GM12872 (cell line): ENCODE results near the gene RNASE1.

Source experiments
- CTCF ChIP-seq: IDR thresholded peaks from 3 replicates; pipeline ENCODE4 v1.5.1; 2011; ENCODE audit warnings: low read depth, mild to moderate bottlenecking, low read length, moderate library complexity; ENCODE audit not compliant: insufficient read depth

Gene RNASE1

DNA sequence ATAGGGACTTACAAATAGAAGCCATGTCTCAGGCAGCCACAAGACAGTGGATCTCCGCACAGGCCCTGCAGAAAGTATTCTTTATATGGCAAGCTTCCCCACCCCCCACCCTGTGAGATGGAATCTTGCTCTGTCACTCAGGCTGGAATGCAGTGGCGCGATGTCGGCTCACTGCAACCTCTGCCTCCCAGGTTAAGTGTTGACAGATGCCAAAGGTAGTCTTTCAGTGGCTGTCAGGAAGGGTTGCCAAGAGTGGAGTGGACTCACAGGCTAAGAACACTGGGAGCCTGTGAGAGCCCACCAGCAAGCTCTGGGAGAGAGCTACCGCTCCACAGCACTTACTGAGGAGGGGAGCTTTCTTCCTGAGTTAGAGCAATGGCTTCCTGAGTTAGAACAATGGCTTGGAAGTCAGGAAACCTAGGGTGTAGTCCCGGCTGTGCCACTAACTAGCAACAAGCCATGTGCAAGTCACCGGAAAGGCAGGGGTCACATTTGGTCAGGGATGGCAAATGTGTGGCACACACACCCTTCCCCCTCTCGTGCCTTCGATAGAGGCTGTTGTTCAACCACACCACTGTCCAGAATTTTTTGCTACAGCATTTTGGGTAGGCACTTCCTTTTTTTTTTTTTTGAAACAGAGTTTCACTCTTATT, 2.6 kb downstream of the RNASE1 start:
- no peak for TF ChIP-seq CTCF

DNA sequence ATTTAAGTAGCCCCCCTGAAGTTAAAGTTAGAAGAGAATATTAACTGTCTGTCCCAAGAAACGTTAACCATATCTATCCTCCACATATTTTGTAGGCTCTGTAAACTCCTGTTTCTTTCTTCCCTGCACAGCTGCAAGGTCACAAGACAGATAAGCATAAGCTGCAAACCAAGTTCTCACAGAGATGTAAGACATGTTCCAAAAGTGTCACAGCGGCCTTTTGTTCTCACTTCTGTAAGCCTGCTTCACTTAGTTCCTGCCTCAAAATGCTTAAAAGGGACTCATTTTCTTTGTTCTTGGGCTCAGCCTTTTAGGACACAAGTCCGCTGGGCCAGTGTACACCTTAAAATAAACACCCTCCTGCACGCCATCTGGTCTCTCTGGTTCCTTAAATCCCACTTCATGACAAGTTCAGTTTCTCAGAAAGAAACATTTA, 3.2 kb downstream of the RNASE1 start:
- TF ChIP-seq CTCF: no peak

- no peak for TF ChIP-seq CTCF
Measured at GRCh38 chr14:20798932-20799331, 3.7 kb downstream of the RNASE1 start.

GRCh38 chr14:20798318-20798717, 4.3 kb downstream of the RNASE1 start:
- no peak for TF ChIP-seq CTCF

GRCh38 chr14:20797164-20797563, 5.5 kb downstream of the RNASE1 start:
- no peak for TF ChIP-seq CTCF

GRCh38 chr14:20794644-20795369, 7.8 kb downstream of the RNASE1 start:
- TF ChIP-seq CTCF: no peak

GRCh38 chr14:20792556-20792955, 10.1 kb downstream of the RNASE1 start:
- no peak for TF ChIP-seq CTCF
